Measurements from ENCODE around the gene CLPTM1.
"Not testable (repeated sequence)": the region's sequence is repeated elsewhere in the genome, so short reads cannot be mapped to it uniquely, and the experiment has no call there.

CLPTM1 gene

GRCh38 chr19:44954649-44955504, at the start of gene CLPTM1:
CLPTM1 (plus strand) TSS chr19:44955380; CDS start chr19:44955396, 16 bp downstream.
- DNase-seq (ENCODE audit: insufficient read length, low spot score) (peak; percentile 97), FAIRE-seq (peak; percentile 77)

- DNase-seq (ENCODE audit: insufficient read length, low spot score) = no peak
- FAIRE-seq = no peak
Measured at GRCh38 chr19:44905437-44906160, 49.6 kb upstream of the CLPTM1 start, which contains the start of gene APOE. APOE (plus strand) TSS chr19:44905796; CDS start chr19:44906625, 829 bp downstream.

GRCh38 chr19:44907613-44908012, 47.6 kb upstream of the CLPTM1 start:
- FAIRE-seq (no peak), DNase-seq (ENCODE audit: insufficient read length, low spot score) (no peak)

- FAIRE-seq (no peak), DNase-seq (ENCODE audit: insufficient read length, low spot score) (no peak)
Measured at GRCh38 chr19:44908074-44908835, 46.9 kb upstream of the CLPTM1 start.

- DNase-seq (ENCODE audit: insufficient read length, low spot score) (no peak), FAIRE-seq (no peak)
Measured at GRCh38 chr19:44908836-44909261, 46.3 kb upstream of the CLPTM1 start.

GRCh38 chr19:44909775-44910174, 45.4 kb upstream of the CLPTM1 start:
- FAIRE-seq = no peak
- no peak for DNase-seq (ENCODE audit: insufficient read length, low spot score)

GRCh38 chr19:44911896-44912295, 43.3 kb upstream of the CLPTM1 start:
- DNase-seq (ENCODE audit: insufficient read length, low spot score); FAIRE-seq: not testable (repeated sequence)

GRCh38 chr19:44912854-44913253, 42.3 kb upstream of the CLPTM1 start:
- FAIRE-seq = no peak
- no peak for DNase-seq (ENCODE audit: insufficient read length, low spot score)

GRCh38 chr19:44913512-44914432, 41.4 kb upstream of the CLPTM1 start:
- not testable (repeated sequence) for DNase-seq (ENCODE audit: insufficient read length, low spot score)
- peak; percentile 4 for FAIRE-seq

- peak; percentile 94 for DNase-seq (ENCODE audit: insufficient read length, low spot score)
- peak; percentile 44 for FAIRE-seq
Measured at GRCh38 chr19:44914433-44915206, 40.6 kb upstream of the CLPTM1 start, which contains the start of gene APOC1. APOC1 (plus strand) TSS chr19:44914608; CDS start chr19:44914892, 284 bp downstream.

GRCh38 chr19:44924243-44924725, 30.9 kb upstream of the CLPTM1 start:
- FAIRE-seq = no peak
- DNase-seq (ENCODE audit: insufficient read length, low spot score) = no peak

GRCh38 chr19:44925114-44925891, 29.9 kb upstream of the CLPTM1 start:
- FAIRE-seq (no peak), DNase-seq (ENCODE audit: insufficient read length, low spot score) (no peak)

GRCh38 chr19:44926245-44927077, 28.7 kb upstream of the CLPTM1 start:
- not testable (repeated sequence) for DNase-seq (ENCODE audit: insufficient read length, low spot score)
- peak; percentile 4 for FAIRE-seq

- no peak for FAIRE-seq
- no peak for DNase-seq (ENCODE audit: insufficient read length, low spot score)
Measured at GRCh38 chr19:44927746-44928145, 27.4 kb upstream of the CLPTM1 start.

GRCh38 chr19:44930088-44930487, 25.1 kb upstream of the CLPTM1 start:
- FAIRE-seq (no peak), DNase-seq (ENCODE audit: insufficient read length, low spot score) (no peak)

- DNase-seq (ENCODE audit: insufficient read length, low spot score) = no peak
Measured at GRCh38 chr19:44931541-44931940, 23.6 kb upstream of the CLPTM1 start.

GRCh38 chr19:44939668-44940067, 15.5 kb upstream of the CLPTM1 start:
- DNase-seq (ENCODE audit: insufficient read length, low spot score) (no peak), FAIRE-seq (no peak)

More at GRCh38 chr19:44931541-44931940, 23.6 kb upstream of the CLPTM1 start:
- FAIRE-seq = no peak
